CD4-positive, alpha-beta memory T cell (primary cell): Measurements from ENCODE around the gene EFNA5. TPM values are rescaled to one million over a fixed set of nuclear protein-coding genes. Genes with fewer than 3 reads are reported as not detected.
"Not testable (repeated sequence)": the region's sequence is repeated elsewhere in the genome, so short reads cannot be mapped to it uniquely, and the experiment has no call there.

Experiments
- CTCF ChIA-PET: fragments of 350-600 bp; sonication (Branson Sonifier 250); formaldehyde crosslinking; loops from one replicate; lab custom pipeline; 2021; ENCODE audit warnings: inconsistent platforms; ENCODE audit not compliant: partially characterized antibody; lab: Charles Lee
- POLR2A ChIA-PET: fragments of 350-600 bp; sonication (Branson Sonifier 250); formaldehyde crosslinking; loops from one replicate; lab custom pipeline; 2021; ENCODE audit not compliant: partially characterized antibody; lab: Charles Lee
- DNase-seq, 5 donors: peaks; one replicate each; pipeline versions ENCODE4 v3.0.0 to v3.0.0-alpha.2; 2020 to 2022; ENCODE audit warnings: mixed read lengths in 1 of 5
- H3K27ac ChIP-seq: one replicate; pipeline ENCODE4 v1.7.0; 2013; ENCODE audit warnings: low read depth, low read length
- H3K27me3 ChIP-seq: 2 replicates; pipeline ENCODE4 v1.7.0; 2013; ENCODE audit warnings: mild to moderate bottlenecking, low read length, moderate library complexity; ENCODE audit not compliant: insufficient read depth
- H3K36me3 ChIP-seq: 2 replicates; pipeline ENCODE4 v1.7.0; 2013; ENCODE audit warnings: mild to moderate bottlenecking, low read length, moderate library complexity; ENCODE audit not compliant: insufficient read depth
- H3K4me1 ChIP-seq: 2 replicates; pipeline ENCODE4 v1.7.0; 2013; ENCODE audit warnings: mild to moderate bottlenecking, low read length, moderate library complexity; ENCODE audit not compliant: insufficient read depth
- H3K4me3 ChIP-seq, 2 donors: one replicate each; pipeline ENCODE4 v1.7.0; 2013; ENCODE audit warnings: low read length in 2 of 2, mild to moderate bottlenecking in 1 of 2
- H3K9me3 ChIP-seq, 2 donors: one replicate each; pipeline ENCODE4 v1.7.0; 2013; ENCODE audit warnings: low read length in 2 of 2, control low read depth in 1 of 2; ENCODE audit not compliant: control insufficient read depth in 1 of 2
- H3K27ac Mint-ChIP-seq, 7 donors: one replicate each; pipeline ENCODE4 v1.8.0; 2020 to 2021; ENCODE audit warnings: mixed read lengths in 7 of 7, mild to moderate bottlenecking in 6 of 7, inconsistent platforms in 3 of 7, moderate library complexity in 3 of 7
- H3K27me3 Mint-ChIP-seq, 2 donors: one replicate each; pipeline ENCODE4 v1.8.0; 2020 to 2021; ENCODE audit warnings: mixed read lengths in 2 of 2
- H3K36me3 Mint-ChIP-seq, 2 donors: one replicate each; pipeline ENCODE4 v1.8.0; 2020 to 2021; ENCODE audit warnings: mixed read lengths in 2 of 2, inconsistent platforms in 1 of 2, mild to moderate bottlenecking in 1 of 2
- H3K4me1 Mint-ChIP-seq, 4 donors: one replicate each; pipeline ENCODE4 v1.8.0; 2020 to 2021; ENCODE audit warnings: mixed read lengths in 4 of 4, mild to moderate bottlenecking in 1 of 4
- H3K4me3 Mint-ChIP-seq, 8 donors: one replicate each; pipeline ENCODE4 v1.8.0; 2020 to 2021; ENCODE audit warnings: mixed read lengths in 8 of 8, mild to moderate bottlenecking in 7 of 8, moderate library complexity in 6 of 8, inconsistent platforms in 3 of 8
- H3K9me3 Mint-ChIP-seq, 8 donors: one replicate each; pipeline ENCODE4 v1.8.0; 2020 to 2021; ENCODE audit warnings: mixed read lengths in 8 of 8, mild to moderate bottlenecking in 5 of 8, inconsistent platforms in 3 of 8, moderate library complexity in 1 of 8
- intact Hi-C: fragments of 100-400 bp; cut with micrococcal nuclease; formaldehyde crosslinking; loops from one replicate; pipeline ENCODE4 v1.15.1; 2023
- polyA plus RNA-seq, 2 donors: library from polyadenylated mRNA; unstranded; fragments of 300-500 nt; fragmentation: Illumina TruSeq; gene quantifications; one replicate each; pipeline ENCODE4 v1.2.3, GENCODE V29; 2021
- total RNA-seq, 2 experiments: library from RNA; stranded (reverse); gene quantifications; one replicate each; pipeline ENCODE4 v1.2.3, GENCODE V29; 2021

Gene EFNA5
- total and polyA plus RNA-seq, 4 experiments from 2014 or later = not detected

DNA sequence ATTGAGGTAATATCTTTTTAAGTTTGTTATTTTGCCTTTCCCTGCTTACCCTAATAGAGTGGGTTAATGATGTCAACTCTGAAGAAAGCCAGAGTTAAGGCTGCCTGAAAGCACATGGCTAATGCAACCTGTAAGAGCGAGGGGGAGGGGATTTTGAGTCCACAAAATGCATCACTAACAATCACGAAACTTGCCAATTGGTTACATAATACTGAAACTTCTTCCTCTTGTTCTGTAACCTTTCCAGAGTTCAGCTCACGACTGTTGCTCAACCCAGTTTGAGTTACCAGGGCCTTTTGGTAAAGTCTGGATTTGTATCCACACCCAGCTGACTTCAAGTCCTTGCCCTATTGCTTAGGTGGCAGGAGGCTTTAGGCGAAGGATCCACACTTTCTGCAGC, 308.8 kb downstream of the EFNA5 start:
- no peak for DNase-seq

DNA sequence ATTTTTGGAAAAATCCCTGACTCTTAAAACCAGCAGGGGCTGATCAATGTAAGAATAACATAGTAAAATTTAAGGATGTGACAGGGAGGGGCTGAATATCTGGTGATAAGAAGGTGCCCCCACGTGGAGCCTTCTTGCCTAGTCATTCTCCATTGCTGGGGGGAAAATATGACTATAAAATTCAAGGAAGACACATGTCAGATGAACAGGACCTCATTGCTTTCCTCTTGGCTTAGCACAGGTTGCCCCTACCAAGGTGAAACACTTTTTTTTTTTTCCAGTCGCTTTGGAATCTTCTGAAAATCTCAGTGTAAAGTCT, 310.9 kb downstream of the EFNA5 start:
- Histone ChIP-seq H3K27ac (no peak overlapping the region), H3K4me3 (no peak overlapping the region), H3K4me1 (no peaks in the 10 kb centered on the region), H3K27me3 (no peaks in the 10 kb centered on the region), H3K36me3 (no peaks in the 10 kb centered on the region), H3K9me3 (no peaks in the 10 kb centered on the region)
- no peak for DNase-seq
- Mint-ChIP-seq H3K36me3 (no peaks in the 10 kb centered on the region), H3K4me1 (peaks cover 0 to 3% (median 0%) of the 10 kb centered on the region in 4 donors), H3K9me3 (peaks cover 0 to 4% (median 0%) of the 10 kb centered on the region in 8 donors), H3K4me3 (no peak overlapping the region), H3K27ac (no peak overlapping the region), H3K27me3 (no peaks in the 10 kb centered on the region)
- POLR2A ChIA-PET = interaction anchor here (0.7 kb wide), 1 partner anchor 1310 kb away, joined by 3 read pairs; no protein-coding TSS in a partner anchor
- intact Hi-C loops = no loop called here
- CTCF ChIA-PET = no interaction called here

More for the DNA sequence above, 308.8 kb downstream of the EFNA5 start:
- POLR2A ChIA-PET = no interaction called here
- Histone ChIP-seq H3K27me3 (no peaks in the 10 kb centered on the region), H3K9me3 (no peaks in the 10 kb centered on the region), H3K4me1 (no peaks in the 10 kb centered on the region), H3K27ac (no peak overlapping the region), H3K4me3 (no peak overlapping the region), H3K36me3 (no peaks in the 10 kb centered on the region)
- CTCF ChIA-PET = no interaction called here
- H3K36me3 Mint-ChIP-seq = no peaks in the 10 kb centered on the region
- H3K4me3 Mint-ChIP-seq = no peak overlapping the region
- intact Hi-C loops = no loop called here
- peaks cover 4 to 14% (median 5%) of the 10 kb centered on the region in 4 donors for H3K4me1 Mint-ChIP-seq
- no peak overlapping the region for H3K27ac Mint-ChIP-seq
- no peaks in the 10 kb centered on the region for H3K27me3 Mint-ChIP-seq
- peaks cover 0 to 4% (median 0%) of the 10 kb centered on the region in 8 donors for H3K9me3 Mint-ChIP-seq

- ChIA-PET CTCF (no interaction called here), POLR2A (no interaction called here)
- Histone ChIP-seq H3K4me1 (no peaks in the 10 kb centered on the region), H3K36me3 (no peaks in the 10 kb centered on the region), H3K27me3 (no peaks in the 10 kb centered on the region), H3K27ac (no peak overlapping the region), H3K9me3 (no peaks in the 10 kb centered on the region), H3K4me3 (no peak overlapping the region)
- H3K4me1 Mint-ChIP-seq = no peaks in the 10 kb centered on the region
- no peaks in the 10 kb centered on the region for H3K27me3 Mint-ChIP-seq
- no peak overlapping the region for H3K4me3 Mint-ChIP-seq
- H3K9me3 Mint-ChIP-seq = peaks cover 0 to 4% (median 0%) of the 10 kb centered on the region in 8 donors
- H3K27ac Mint-ChIP-seq = no peak overlapping the region
- DNase-seq = no peak
- intact Hi-C loops = no loop called here
- H3K36me3 Mint-ChIP-seq = no peaks in the 10 kb centered on the region
These were observed 311.5 kb downstream of the EFNA5 start for GRCh38 chr5:107359033-107359915.

DNA sequence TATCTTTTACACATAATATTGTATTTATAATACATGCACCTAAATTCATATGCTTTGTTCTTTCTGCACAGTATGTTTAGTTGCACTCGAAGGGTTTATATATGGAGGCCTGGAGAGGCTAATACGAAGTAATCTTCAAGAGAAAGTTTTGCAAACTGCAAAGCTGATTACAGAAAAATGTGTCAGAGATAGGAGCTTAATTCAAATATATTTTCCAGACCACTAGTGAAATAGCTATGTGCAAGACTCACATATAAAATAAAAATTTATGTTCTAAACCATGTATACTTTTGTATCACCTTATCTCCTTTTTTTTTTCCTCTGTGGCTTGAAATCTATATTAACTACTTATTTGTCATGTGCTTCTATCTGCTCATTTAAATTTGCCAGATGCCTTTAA, 313.8 kb downstream of the EFNA5 start:
- H3K4me1 ChIP-seq = no peaks in the 10 kb centered on the region

GRCh38 chr5:107352576-107352975, 318.2 kb downstream of the EFNA5 start:
- ChIA-PET CTCF (no interaction called here), POLR2A (no interaction called here)

More for the DNA sequence above, 313.8 kb downstream of the EFNA5 start:
- no peak overlapping the region for H3K4me3 Mint-ChIP-seq
- H3K36me3 Mint-ChIP-seq = no peaks in the 10 kb centered on the region
- Histone ChIP-seq H3K27ac (no peak overlapping the region), H3K36me3 (no peaks in the 10 kb centered on the region), H3K9me3 (no peaks in the 10 kb centered on the region), H3K27me3 (no peaks in the 10 kb centered on the region), H3K4me3 (no peak overlapping the region)
- ChIA-PET POLR2A (no interaction called here), CTCF (no interaction called here)
- H3K27me3 Mint-ChIP-seq = no peaks in the 10 kb centered on the region
- H3K27ac Mint-ChIP-seq = no peak overlapping the region
- H3K9me3 Mint-ChIP-seq = no peaks in the 10 kb centered on the region
- DNase-seq = no peak
- intact Hi-C loops = no loop called here
- no peaks in the 10 kb centered on the region for H3K4me1 Mint-ChIP-seq

GRCh38 chr5:107346580-107346979, 324.2 kb downstream of the EFNA5 start:
- H3K4me1 Mint-ChIP-seq, H3K4me3 ChIP-seq, H3K36me3 Mint-ChIP-seq, H3K27ac Mint-ChIP-seq, DNase-seq, H3K27me3 ChIP-seq, H3K9me3 ChIP-seq, CTCF ChIA-PET, H3K4me1 ChIP-seq, H3K27me3 Mint-ChIP-seq, H3K36me3 ChIP-seq, H3K27ac ChIP-seq, intact Hi-C loops, POLR2A ChIA-PET, H3K4me3 Mint-ChIP-seq: not testable (repeated sequence)
- peaks cover 6 to 43% (median 27%) of the 10 kb centered on the region in 8 donors for H3K9me3 Mint-ChIP-seq

More at GRCh38 chr5:107352576-107352975, 318.2 kb downstream of the EFNA5 start:
- Histone ChIP-seq H3K4me3 (no peak overlapping the region), H3K36me3 (no peaks in the 10 kb centered on the region), H3K27ac (no peak overlapping the region), H3K4me1 (no peaks in the 10 kb centered on the region), H3K27me3 (no peaks in the 10 kb centered on the region), H3K9me3 (no peaks in the 10 kb centered on the region)
- H3K27ac Mint-ChIP-seq = no peak overlapping the region
- H3K36me3 Mint-ChIP-seq = no peaks in the 10 kb centered on the region
- no peaks in the 10 kb centered on the region for H3K4me1 Mint-ChIP-seq
- peaks cover 0 to 1% of the 10 kb centered on the region in 2 donors for H3K27me3 Mint-ChIP-seq
- peaks cover 0 to 10% (median 2%) of the 10 kb centered on the region in 8 donors for H3K9me3 Mint-ChIP-seq
- no peak for DNase-seq
- intact Hi-C loops = no loop called here
- no peak overlapping the region for H3K4me3 Mint-ChIP-seq

DNA sequence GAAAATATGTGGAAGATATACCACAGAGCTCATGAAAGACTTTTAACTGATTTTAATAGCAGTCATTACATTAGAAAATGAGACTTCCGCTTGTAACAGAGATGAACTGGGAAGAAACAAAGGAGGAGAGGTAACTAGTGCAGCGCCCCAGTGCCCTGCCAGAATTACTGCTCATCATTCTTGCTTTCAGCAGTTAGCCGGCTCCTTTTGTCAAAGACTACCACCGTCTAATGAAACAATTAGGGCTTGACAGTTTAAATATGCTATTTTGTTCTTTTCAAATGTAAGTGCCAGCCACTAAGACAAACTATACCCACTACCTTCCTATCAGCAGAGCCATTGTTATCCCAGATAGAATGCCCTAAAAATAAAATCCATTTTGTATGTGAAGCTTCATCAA, 328.4 kb downstream of the EFNA5 start:
- H3K4me1 ChIP-seq = no peaks in the 10 kb centered on the region
- no peak overlapping the region for H3K27ac ChIP-seq
- Mint-ChIP-seq H3K4me3 (no peak overlapping the region), H3K4me1 (no peaks in the 10 kb centered on the region), H3K9me3 (peaks cover 2 to 37% (median 24%) of the 10 kb centered on the region in 8 donors), H3K27me3 (no peaks in the 10 kb centered on the region), H3K36me3 (peaks cover 0 to 4% of the 10 kb centered on the region in 2 donors), H3K27ac (no peak overlapping the region)
- H3K4me3 ChIP-seq = no peak overlapping the region
- H3K36me3 ChIP-seq = no peaks in the 10 kb centered on the region
- no peaks in the 10 kb centered on the region for H3K9me3 ChIP-seq
- ChIA-PET CTCF (no interaction called here), POLR2A (no interaction called here)
- H3K27me3 ChIP-seq = no peaks in the 10 kb centered on the region
- intact Hi-C loops = no loop called here
- no peak for DNase-seq
